HG03558 (cell line): Measurements from ENCODE around the gene PID1.
"Not testable (repeated sequence)": the region's sequence is repeated elsewhere in the genome, so short reads cannot be mapped to it uniquely, and the experiment has no call there.

Source experiments
- ATAC-seq: cut with Tn5 transposase; IDR thresholded peaks from one replicate; pipeline ENCODE4 v1.9.1; 2021; ENCODE audit warnings: moderate number of reproducible peaks; ENCODE audit not compliant: unreplicated experiment; ENCODE audit errors: extremely low read depth

Gene PID1

DNA sequence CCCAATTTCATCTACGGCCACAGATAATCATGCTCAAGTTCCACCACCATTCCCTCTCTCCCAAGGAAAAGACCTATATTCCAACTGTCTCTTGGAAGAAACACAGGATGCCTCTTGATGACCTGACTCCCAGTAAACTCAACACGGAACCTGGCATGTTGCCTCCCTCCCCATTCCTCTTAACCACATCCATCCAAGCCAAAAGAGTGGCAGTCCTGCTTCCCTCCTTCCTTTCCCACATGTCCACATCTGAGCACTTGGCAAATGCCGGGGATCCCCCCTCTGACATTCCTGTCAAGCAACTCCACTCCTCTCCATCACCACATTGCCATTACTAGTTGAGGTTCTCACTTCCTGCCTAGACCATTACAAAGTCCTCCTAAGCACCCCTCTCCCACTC, 49.4 kb downstream of the PID1 start:
- ATAC-seq = no peak

DNA sequence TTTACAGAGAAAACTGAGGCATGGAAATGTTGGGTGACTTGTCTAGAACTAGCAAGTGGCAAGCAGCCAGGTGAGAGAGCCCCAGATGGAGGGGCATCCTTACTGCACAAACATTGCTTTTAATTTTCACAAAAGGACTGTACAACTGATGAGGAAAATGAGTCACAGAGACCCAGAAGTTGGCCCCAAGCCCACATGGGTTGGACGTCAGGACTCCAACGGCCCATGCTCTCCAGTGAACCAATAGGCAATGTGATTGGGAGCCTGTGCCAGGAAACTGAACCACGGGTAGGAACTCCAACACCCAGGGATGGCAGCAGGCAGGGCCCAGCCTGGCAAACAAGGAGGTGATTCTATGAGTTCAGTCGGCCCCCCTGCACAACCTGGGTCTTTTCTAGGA, 50.8 kb downstream of the PID1 start:
- no peak for ATAC-seq

DNA sequence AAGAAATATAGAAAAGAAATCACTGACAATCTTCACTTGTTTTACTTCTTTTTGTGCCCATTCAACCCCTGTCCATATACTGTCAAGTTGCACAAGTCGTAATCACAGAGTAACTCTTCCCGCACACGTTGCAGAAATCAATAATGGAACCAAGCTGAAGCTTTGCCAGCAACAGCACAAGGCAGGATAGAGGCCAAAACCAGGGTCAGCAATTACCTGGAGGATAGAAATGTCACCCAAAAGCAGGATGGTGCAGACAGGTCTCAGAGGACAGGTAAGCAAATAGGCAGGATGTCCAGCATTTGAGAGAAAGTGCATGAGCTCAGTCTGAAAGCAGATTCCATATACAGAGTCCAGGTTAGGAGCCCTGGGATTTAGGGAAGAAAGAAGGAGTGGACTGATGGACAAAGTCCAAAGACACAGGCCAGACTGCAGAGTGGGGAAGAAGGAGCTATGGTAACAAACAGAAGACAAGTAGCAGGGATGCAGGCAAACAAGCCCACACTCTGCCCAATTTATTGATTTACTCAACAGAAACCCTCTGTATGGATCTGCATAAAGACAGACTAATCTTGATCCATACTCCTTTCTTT, 52.7 kb downstream of the PID1 start:
- ATAC-seq = no peak

DNA sequence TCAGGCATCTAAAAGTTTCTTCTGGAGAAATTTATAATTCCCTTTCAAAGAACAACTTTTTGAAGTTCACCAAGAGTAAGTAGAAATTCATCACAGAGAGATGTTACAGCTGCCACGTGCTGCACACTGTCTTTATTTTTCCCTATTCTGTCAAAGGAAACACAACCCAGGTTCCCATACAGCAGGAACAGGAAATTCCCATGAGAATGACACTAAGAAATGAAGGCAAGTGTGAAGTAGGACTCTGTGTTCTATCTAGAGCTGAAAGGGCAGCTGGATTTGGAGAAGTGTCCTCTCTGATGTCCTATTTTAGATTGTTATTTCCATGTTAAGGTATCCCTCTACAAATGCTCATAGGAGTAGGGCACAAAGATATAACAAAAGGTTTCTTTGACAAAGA, 58.8 kb downstream of the PID1 start:
- ATAC-seq = no peak

DNA sequence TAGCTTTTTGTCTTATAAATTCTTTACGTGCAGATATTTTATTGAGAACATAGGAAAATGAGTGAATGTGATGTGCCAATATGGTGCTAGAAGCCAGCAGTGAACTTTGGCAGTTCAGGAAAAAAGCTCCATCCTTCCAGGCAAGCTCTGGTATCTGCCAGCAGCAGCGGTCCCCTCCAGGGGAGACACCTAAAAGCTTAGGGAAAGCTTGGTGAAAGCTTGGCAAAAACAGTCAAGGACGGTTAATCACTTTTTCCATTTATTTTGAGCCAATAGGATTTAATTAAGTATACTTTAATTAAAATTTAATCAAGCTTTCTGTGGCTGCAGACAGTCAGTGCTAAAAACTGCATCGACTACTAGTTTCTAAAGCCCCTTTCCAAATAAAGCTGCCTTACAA, 60.4 kb downstream of the PID1 start:
- ATAC-seq = no peak

DNA sequence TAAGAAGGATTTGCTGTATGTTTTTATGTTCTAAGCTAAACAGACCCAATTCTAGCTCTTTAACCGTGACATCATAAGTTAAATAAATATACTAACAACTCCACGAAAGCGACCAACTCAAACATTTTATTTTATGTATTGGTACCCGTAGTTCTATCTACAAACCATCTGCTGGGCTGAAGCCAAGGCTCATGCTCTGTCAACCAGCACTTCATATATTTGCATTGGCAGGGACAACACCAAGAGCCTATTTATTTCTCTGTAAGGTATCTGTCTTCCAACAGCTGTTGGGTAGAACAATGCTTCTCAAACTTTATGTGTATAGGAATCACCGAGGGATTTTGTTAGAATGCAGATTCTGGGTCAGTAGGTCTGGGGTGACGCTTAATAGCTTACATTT, 64.5 kb downstream of the PID1 start:
- no peak for ATAC-seq

DNA sequence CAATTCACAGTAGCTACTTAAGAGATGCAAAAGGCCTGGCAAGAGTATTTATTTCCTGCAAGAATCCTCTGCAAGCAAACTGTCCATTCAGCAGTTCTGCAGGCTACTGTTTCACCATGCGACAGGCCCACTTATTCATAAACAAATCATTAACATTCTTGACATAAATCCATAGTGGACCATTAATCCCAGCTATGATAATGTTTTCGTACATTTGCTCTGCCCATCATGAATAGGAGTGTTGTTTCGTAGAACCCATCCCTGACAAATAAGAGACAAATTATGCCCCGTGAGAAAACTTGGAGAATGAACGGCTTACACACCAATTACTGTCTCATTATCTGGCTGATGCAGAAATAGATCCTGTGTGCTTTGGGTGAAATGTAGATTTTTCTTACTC, 65.4 kb downstream of the PID1 start:
- no peak for ATAC-seq

DNA sequence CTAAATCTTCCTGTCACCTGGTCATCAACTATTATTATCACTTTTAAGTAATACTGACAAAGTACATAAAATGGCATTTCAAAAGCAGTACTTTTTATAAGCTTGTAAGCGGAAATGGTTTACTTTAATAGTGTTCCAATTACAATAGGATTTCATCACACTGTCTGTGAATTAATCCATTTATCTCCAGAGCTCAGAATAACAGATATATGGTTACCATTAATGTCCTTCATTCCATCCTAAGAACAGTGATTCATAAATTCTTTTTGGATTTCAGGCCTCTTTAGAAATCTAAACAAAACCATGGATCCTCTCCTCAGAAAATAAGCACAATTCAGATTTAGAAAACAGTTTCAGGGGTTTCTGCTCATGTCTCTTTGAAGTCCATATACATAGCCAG, 68.4 kb downstream of the PID1 start:
- ATAC-seq = no peak

DNA sequence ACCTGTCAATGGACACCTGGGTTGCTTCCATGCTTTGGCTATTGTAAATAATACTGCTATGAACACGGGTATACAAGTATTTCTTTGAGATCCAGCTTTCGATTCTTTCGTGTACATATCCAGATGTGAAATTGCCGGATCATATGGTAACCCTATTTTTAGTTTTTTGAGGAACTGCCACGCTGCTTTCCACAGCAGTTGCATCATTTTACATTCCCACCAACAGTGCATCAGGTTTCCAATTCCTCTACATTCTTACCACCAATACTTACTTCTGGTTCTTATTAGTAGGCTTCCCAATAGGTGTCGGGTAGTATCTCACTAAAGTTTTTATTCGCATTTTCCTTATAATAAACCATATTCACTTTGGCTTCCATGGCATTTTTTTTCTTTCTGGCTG, 69.6 kb downstream of the PID1 start:
- ATAC-seq = no peak

DNA sequence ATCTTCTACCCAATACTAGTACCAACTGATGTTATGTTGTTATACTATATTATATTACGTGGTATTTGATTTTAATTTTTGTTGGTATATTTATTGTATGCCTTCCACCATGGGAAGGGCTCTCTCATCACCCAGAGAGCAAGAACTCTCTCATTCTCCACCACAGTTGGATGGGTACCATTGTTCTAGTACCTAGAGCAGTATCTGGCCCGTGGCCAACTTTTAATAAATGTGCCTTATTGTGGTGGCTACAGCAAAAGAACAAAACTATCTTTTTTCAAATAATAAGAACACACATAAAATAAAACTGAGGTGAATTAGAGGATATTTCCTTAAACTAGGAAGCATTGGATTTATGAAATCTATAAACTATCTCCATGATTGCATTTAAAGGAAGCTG, 71.8 kb downstream of the PID1 start:
- ATAC-seq = no peak

DNA sequence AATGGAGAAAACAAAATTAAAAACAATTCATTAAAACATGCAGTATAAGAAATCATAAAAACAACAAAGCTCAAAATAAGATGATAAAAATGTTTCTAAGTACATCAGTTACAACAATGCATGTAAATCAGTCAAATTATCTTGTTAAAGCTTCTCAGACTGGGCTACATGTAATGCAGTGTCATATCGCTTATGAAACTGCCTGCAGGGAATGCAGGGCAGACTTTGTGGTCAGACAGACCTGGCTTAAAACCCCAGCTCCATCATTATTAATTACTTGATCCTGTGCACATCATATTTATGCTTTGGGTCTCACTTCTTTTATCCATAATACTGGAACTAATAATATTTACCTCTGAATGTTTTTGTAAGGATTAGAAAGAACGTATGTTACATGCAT, 74.6 kb downstream of the PID1 start:
- ATAC-seq = no peak

DNA sequence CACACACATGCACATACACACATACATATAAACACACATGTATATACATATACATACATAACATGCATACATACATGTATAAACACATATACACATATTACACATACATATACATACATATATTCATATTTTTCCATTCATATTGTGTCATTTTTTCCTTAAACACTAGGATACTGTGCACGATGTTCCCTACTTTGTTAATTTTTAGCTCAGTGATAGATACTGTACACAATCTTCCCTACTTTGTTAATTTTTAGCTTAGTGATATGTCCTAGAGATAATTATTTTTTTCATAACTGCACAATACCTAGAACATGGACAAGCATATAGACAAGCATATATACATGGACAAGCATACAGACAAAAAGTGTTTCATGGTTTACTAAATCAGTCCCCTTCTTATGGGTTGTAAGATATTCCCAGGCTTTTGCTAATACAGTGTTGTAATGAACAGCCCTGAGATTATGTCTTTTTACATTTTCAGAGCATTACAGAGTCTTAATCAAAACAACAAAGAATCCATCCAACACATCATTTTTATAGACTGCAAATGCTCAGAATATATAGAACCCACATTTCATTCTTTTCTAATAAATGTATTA, 75.6 kb downstream of the PID1 start:
- ATAC-seq = no peak

DNA sequence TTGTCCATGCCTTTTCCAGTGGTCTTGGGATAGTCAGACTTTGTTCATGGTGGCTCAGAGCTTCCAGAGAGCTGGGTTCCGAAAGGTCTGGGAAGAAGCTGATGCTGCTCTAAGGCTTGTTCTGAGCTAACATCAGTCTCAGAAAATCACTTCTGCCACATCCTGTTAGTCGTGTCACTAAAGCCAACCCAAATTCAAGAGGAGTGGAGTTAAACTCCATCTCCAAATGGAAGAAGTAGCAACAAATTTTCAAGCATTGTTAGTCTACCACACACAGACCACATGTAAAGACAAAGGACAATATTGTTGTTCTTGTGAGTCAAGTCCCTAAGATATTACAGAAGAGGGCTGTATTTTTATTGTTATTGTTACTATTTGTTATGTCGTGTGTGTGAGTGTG, 77.8 kb downstream of the PID1 start:
- ATAC-seq = no peak

DNA sequence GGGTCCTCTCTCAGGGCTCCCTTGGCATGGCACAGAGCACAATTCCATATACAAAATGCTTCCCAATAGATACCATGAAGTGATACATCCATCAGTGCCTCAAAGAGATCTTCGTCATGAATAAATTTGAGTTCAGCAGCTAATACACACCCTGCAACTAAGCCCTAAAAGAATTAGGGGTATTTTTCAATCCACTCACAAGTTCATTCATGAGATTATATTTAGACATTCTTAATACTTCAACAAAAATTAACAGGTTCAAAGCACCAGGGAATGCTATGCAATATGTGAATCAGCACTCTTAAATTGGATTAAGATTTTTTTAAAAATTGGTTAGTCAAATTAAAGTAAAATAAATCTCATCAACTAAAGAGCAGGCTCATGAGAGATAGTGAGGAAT, 79.7 kb downstream of the PID1 start:
- no peak for ATAC-seq

DNA sequence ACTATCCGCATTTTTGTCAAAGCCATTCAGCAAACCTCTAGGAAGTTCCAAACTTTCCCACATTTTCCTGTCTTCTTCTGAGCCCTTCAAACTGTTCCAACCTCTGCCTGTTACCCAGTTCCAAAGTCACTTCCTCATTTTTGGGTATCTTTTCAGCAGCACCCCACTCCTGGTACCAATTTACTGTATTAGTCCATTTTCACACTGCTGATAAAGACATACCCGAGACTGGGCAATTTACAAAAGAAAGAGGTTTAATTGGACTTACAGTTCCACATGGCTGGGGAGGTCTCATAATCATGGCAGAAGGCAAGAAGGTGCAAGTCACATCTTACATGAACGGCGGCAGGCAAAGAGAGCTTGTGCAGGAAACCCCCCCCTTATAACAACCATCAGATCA, 84.0 kb downstream of the PID1 start:
- not testable (repeated sequence) for ATAC-seq

DNA sequence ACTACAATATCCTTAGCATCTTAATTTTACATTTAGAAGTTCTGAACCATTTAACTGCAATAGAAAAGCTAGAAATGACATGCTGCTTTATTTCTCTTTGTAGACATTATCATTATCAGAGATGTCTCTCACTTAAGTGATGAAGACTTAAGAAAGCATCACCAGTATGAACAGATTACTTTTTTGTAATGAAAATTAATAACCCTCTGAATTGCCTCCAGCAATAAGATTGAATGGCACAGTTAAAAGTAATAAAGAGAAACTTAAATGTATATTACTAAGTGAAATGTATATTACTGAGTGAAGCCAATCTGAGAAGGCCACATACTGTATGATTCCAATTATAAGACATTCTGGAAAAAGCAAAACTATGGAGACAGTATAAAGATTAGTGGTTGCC, 89.4 kb downstream of the PID1 start:
- no peak for ATAC-seq

DNA sequence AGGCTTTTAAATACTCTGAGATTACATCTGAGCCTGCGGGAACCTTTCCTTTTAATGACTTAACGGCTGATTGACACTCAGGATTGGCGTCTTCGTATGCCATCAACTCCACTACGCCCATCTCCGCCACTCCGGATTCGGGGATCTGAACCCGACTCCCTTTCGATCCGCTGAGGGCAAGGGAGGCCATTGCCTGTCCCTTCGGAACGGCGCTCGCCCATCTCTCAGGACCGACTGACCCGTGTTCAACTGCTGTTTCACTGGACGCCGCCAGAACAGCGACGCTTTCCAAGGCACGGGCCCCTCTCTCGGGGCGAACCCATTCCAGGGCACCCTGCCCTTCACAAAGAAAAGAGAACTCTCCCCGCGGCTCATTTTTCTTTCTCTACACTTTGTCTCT, 90.4 kb downstream of the PID1 start:
- ATAC-seq = no peak

DNA sequence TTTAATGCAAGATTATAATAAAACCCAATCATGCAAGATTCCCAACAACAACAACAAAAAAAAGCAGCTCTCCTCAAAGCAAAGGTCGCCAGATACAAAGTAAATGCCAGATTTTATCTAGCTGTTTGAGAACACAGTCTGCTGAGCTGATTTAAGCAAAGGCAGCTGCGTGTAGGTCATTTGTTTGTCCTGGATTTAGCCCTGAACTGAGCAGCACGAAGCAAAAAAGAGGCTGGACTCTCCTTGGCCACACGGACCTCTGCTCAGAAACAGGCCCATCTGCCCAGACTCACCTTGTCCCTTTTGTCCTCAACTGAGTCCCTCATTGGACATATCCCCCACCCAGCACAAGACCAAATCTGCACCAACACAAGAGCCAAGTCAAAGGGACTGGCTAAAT, 91.5 kb downstream of the PID1 start:
- ATAC-seq = no peak

DNA sequence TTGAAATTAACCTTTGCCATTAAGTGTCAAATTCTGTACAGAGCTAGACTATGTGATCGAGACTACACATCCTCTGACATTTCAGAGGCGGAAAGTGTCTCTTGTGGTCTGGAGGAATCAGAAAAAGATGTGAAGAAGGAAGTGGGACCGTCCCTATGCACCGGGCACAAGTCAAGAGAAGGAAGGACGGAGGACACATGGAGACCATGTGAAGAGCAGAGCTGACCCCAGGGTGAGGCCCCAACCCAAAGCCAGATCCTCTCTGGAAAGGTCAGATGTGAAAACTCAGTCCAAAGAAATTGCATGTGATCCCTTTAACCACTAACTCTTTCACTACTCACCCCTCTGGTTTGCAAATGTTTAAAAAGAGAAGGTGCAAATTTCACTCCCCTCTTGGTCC, 92.4 kb downstream of the PID1 start:
- ATAC-seq = no peak

DNA sequence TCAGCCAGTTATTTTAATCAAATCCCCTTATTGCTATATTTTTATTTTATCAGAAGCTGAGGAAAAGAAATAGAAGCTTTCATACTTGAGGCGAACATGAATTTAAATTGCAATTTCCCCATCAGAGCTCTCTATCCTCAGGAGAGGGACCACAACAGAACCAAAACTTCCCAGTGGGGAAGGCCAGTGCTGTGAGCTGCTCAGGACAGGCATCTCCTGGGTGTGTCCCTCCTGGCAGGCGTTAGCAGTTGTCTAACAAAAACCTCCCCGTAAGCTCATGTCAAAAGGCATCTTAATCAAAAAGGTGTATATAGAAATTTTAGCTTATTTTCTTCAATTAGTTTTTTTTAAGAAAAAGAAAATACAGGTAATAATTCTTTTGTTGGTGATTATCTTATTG, 93.0 kb downstream of the PID1 start:
- ATAC-seq = no peak

DNA sequence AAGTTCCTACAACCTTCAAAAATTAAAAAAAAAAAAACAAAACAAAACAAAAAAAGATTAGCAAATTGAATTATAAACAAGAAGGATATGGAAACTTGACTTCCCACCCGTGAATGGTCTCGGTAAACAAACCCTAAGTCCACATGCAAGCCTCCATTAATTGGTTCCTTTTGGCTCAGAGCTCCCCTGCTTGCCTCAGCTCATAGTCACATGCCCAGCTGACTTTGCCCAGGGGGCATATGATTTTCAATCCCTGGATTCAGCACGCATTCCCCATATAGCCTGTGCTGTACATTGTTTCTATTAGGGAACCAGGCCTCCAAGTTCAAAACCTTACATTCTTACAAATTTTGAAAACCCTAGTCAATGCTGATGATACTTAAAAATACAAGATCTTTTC, 95.0 kb downstream of the PID1 start:
- no peak for ATAC-seq

DNA sequence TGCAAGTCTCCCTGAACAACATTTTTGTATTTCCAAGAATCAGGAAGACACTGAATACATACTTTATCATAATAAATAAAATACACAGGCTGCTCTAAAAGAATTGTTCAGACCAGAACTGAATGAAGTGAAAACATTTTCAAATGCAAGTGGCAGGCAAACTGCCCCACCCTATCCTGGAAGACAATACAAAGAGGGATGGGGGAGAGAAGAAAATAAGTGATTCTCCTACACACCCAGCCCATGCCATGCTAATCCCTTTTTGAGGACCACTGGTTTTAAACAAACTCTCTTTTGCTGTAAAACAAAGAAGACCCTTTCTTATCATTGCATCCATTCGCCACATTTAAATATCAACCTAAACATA, 95.6 kb downstream of the PID1 start:
- no peak for ATAC-seq
